ENCODE measurements around the gene CXCR6.

DNA sequence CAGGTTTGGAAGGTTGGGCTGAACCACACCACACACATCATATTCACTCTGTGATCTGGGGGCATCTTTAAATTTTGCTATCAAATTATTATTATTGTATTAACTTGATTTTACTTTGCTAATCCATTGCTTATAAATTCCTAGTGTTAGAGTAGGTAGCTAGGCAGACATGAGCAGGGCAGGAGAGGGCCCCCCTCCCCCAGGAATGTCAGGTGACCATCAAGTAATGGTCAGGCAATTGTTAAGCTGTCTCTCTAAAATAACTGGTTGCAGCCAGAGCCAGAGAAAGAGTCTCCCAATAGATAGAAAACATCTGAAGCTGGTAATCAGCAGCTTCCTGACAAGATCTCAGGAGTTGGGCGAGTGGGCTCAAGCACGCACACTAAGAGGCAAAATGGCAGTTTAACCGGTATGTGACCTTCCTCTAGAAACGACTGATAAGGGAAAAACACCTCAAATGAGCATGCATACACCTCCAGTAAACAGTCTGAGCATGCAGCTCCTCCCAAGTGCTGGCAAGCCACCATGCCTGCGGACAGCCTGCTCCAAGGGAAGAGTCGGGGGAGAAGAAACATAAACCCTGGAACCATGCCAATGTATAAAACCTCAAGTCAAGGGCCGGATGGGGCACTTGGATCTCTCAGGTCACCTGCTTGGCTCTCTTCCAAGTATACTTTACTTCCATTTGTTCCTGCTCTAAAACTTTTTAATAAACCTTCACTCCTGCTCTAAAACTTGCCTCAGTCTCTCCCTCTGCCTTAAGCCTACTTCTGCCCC lies 3.1 kb upstream of the CXCR6 start:
- no peak for TF ChIP-seq POLR2AphosphoS5 (IDR thresholded peaks at IDR 0.05)
- TF ChIP-seq, protein P1, sequence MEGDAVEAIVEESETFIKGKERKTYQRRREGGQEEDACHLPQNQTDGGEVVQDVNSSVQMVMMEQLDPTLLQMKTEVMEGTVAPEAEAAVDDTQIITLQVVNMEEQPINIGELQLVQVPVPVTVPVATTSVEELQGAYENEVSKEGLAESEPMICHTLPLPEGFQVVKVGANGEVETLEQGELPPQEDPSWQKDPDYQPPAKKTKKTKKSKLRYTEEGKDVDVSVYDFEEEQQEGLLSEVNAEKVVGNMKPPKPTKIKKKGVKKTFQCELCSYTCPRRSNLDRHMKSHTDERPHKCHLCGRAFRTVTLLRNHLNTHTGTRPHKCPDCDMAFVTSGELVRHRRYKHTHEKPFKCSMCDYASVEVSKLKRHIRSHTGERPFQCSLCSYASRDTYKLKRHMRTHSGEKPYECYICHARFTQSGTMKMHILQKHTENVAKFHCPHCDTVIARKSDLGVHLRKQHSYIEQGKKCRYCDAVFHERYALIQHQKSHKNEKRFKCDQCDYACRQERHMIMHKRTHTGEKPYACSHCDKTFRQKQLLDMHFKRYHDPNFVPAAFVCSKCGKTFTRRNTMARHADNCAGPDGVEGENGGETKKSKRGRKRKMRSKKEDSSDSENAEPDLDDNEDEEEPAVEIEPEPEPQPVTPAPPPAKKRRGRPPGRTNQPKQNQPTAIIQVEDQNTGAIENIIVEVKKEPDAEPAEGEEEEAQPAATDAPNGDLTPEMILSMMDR (IDR thresholded peaks at IDR 0.05): no peak
- no peak for TF ChIP-seq POLR2A (IDR thresholded peaks at IDR 0.05)
